HepG2 (cell line): ENCODE measurements around the gene PAX7. TPM values are rescaled to one million over a fixed set of nuclear protein-coding genes. Genes with fewer than 3 reads are reported as not detected.

Source experiments
- ATAC-seq: fragments of 200-7000 bp; cut with Tn5 transposase; 3 replicates; pipeline ENCODE4 v1.9.1; 2020; ENCODE audit warnings: mild to moderate bottlenecking, moderate library complexity
- BruUV-seq: library from RNA; stranded (reverse); fragments of 400-500 nt; replicated peaks from 2 replicates; lab custom pipeline; 2021; lab: Mats Ljungman, UMichigan
- CTCF ChIA-PET: fragments of 300-600 bp; formaldehyde crosslinking; extraction: SDS; loops from one replicate; lab custom pipeline; 2021; ENCODE audit warnings: low total read pairs, inconsistent platforms, low intra/inter-chr PET ratio; lab: Yijun Ruan, JAX
- POLR2A ChIA-PET: fragments of 350-600 bp; sonication (Branson Sonifier 250); formaldehyde crosslinking; loops from one replicate; lab custom pipeline; 2020; ENCODE audit warnings: antibody characterized with exemption, inconsistent platforms; lab: Yijun Ruan, JAX
- DNase-seq: peaks from one replicate; pipeline ENCODE4 v3.0.0-alpha.2; 2015; ENCODE audit warnings: low spot score
- FAIRE-seq: peaks from 3 replicates; lab custom pipeline; 2011; peaks lifted over from hg19 to GRCh38; lab: Jason Lieb, UNC
- H2AFZ ChIP-seq: one replicate; pipeline ENCODE4 v1.6.1; 2011; ENCODE audit warnings: low read length, inconsistent platforms
- H3K27ac ChIP-seq: fragments of 300-600 bp; 3 replicates; pipeline ENCODE4 v1.8.0; 2011; ENCODE audit warnings: mixed run types, mild to moderate bottlenecking, mixed read lengths, low read length, inconsistent platforms; ENCODE audit not compliant: insufficient read depth; ENCODE audit errors: extremely low read length
- H3K27me3 ChIP-seq, 2 experiments: fragments of 200-600 bp in 1 of 2; 2 replicates in 1 of 2; 3 replicates in 1 of 2; pipeline versions ENCODE4 v1.6.0 to v1.8.0; 2011; ENCODE audit warnings: low read length in 2 of 2, mild to moderate bottlenecking in 2 of 2, moderate library complexity in 2 of 2, inconsistent platforms in 1 of 2; ENCODE audit not compliant: insufficient read depth in 2 of 2, control insufficient read depth in 1 of 2
- H3K36me3 ChIP-seq, 2 experiments: fragments of 200-600 bp in 1 of 2; replicated peaks in 1 of 2; 2 replicates in 1 of 2; 3 replicates in 1 of 2; pipeline versions ENCODE4 v1.5.1 to v1.8.0; 2011; ENCODE audit warnings: low read length in 2 of 2, inconsistent platforms in 1 of 2; ENCODE audit not compliant: insufficient read depth in 2 of 2, control insufficient read depth in 1 of 2
- H3K4me1 ChIP-seq: 2 replicates; pipeline ENCODE4 v1.5.1; 2012; ENCODE audit warnings: low read length, inconsistent platforms; ENCODE audit not compliant: insufficient read depth
- H3K4me2 ChIP-seq: 2 replicates; pipeline ENCODE4 v1.6.0; 2011; ENCODE audit warnings: low read depth, low read length, inconsistent platforms
- H3K4me3 ChIP-seq, 3 experiments: fragments of 200-600 bp in 1 of 3; sonication (generic), shearing (Covaris generic) in 1 of 3; replicated peaks in 1 of 3; 2 replicates each; pipeline ENCODE4 v1.5.1; 2011 to 2016; ENCODE audit warnings: low read length in 3 of 3, inconsistent platforms in 2 of 3, low read depth in 2 of 3, mild to moderate bottlenecking in 2 of 3, control low read depth in 1 of 3, mixed read lengths in 1 of 3; ENCODE audit not compliant: insufficient read depth in 1 of 3
- H3K79me2 ChIP-seq: one replicate; pipeline ENCODE4 v1.6.1; 2011; ENCODE audit warnings: low read length, inconsistent platforms; ENCODE audit not compliant: insufficient read depth
- H3K9ac ChIP-seq: 2 replicates; pipeline ENCODE4 v1.6.0; 2011; ENCODE audit warnings: mild to moderate bottlenecking, low read depth, low read length, inconsistent platforms; ENCODE audit not compliant: insufficient read depth
- H3K9me3 ChIP-seq: 2 replicates; pipeline ENCODE4 v1.5.1; 2012; ENCODE audit warnings: mild to moderate bottlenecking, low read length
- H4K20me1 ChIP-seq: 2 replicates; pipeline ENCODE4 v1.6.0; 2011; ENCODE audit warnings: inconsistent platforms, mild to moderate bottlenecking, low read length, moderate library complexity; ENCODE audit not compliant: insufficient read depth
- HOMEZ ChIP-seq: IDR thresholded peaks from 2 replicates; pipeline ENCODE4 v1.6.1; 2016; ENCODE audit warnings: low read depth
- MATR3 ChIP-seq: sonication (generic); formaldehyde crosslinking; IDR thresholded peaks from 2 replicates; pipeline ENCODE4 v1.4.0; 2020; ENCODE audit warnings: missing genetic modification reagents
- MTA1 ChIP-seq: sonication (generic); formaldehyde crosslinking; IDR thresholded peaks from 2 replicates; pipeline ENCODE4 v1.4.0; 2020; ENCODE audit warnings: missing genetic modification reagents, mild to moderate bottlenecking, borderline replicate concordance
- PHF20 ChIP-seq: sonication (generic); formaldehyde crosslinking; IDR thresholded peaks from 2 replicates; pipeline ENCODE4 v1.5.0; 2020; ENCODE audit warnings: mild to moderate bottlenecking, missing genetic modification reagents
- PHF8 ChIP-seq: sonication (generic); formaldehyde crosslinking; IDR thresholded peaks from 2 replicates; pipeline ENCODE4 v1.5.0; 2020; ENCODE audit warnings: missing genetic modification reagents
- RBM39 ChIP-seq: fragments of 200-400 bp; formaldehyde crosslinking; IDR thresholded peaks from one replicate; pipeline ENCODE4 v1.6.1; 2018; ENCODE audit warnings: antibody characterized with exemption, mild to moderate bottlenecking, low read depth, low read length; ENCODE audit not compliant: poor library complexity, severe bottlenecking
- SKIL ChIP-seq: sonication (generic); formaldehyde crosslinking; IDR thresholded peaks from 2 replicates; pipeline ENCODE4 v1.8.0; 2022; ENCODE audit warnings: missing genetic modification reagents, mild to moderate bottlenecking, moderate library complexity, borderline replicate concordance
- ZBTB10 ChIP-seq: sonication (generic); formaldehyde crosslinking; IDR thresholded peaks from 2 replicates; pipeline ENCODE4 v1.4.0; 2020; ENCODE audit warnings: missing genetic modification reagents, borderline replicate concordance
- ZBTB25 ChIP-seq: IDR thresholded peaks from 2 replicates; pipeline ENCODE4 v1.6.1; 2018; ENCODE audit warnings: missing genetic modification reagents
- ZFP36L2 ChIP-seq: sonication (generic); formaldehyde crosslinking; IDR thresholded peaks from 2 replicates; pipeline ENCODE4 v1.4.0; 2020; ENCODE audit warnings: missing genetic modification reagents
- ZGPAT ChIP-seq: IDR thresholded peaks from 2 replicates; pipeline ENCODE4 v1.6.1; 2016; ENCODE audit warnings: mild to moderate bottlenecking
- ZIK1 ChIP-seq: sonication (generic); formaldehyde crosslinking; IDR thresholded peaks from 2 replicates; pipeline ENCODE4 v1.5.0; 2020; ENCODE audit warnings: mild to moderate bottlenecking, low read depth, missing genetic modification reagents, borderline replicate concordance
- ZNF24 ChIP-seq: fragments of 450-650 bp; IDR thresholded peaks from 2 replicates; pipeline ENCODE4 v1.6.1; 2017; ENCODE audit warnings: antibody characterized with exemption, mild to moderate bottlenecking
- ZNF432 ChIP-seq: sonication (generic); formaldehyde crosslinking; IDR thresholded peaks from 2 replicates; pipeline ENCODE4 v1.5.0; 2020; ENCODE audit warnings: missing genetic modification reagents, mild to moderate bottlenecking, borderline replicate concordance
- ZNF720 ChIP-seq: sonication (generic); formaldehyde crosslinking; IDR thresholded peaks from 2 replicates; pipeline ENCODE4 v1.4.0; 2020; ENCODE audit warnings: missing genetic modification reagents
- ZNF775 ChIP-seq: sonication (generic); formaldehyde crosslinking; IDR thresholded peaks from 2 replicates; pipeline ENCODE4 v1.4.0; 2020; ENCODE audit warnings: missing genetic modification reagents, mild to moderate bottlenecking, moderate library complexity, borderline replicate concordance
- ZNF891 ChIP-seq: sonication (generic); formaldehyde crosslinking; IDR thresholded peaks from 2 replicates; pipeline ENCODE4 v1.5.0; 2020; ENCODE audit warnings: mild to moderate bottlenecking, missing genetic modification reagents
- WGBS: methylation state at CpG from one replicate; pipeline ENCODE4 v1.1.6; 2017; ENCODE audit warnings: low lambda C conversion rate; 5-methylcytosine and 5-hydroxymethylcytosine counted together
- in situ Hi-C: cut with HindIII; loops from 2 replicates; pipeline ENCODE4 v1.10.0; 2017; ENCODE audit warnings: low pct_unique_long_range_greater_than_20kb; ENCODE audit not compliant: extremely low pct_ligation_motif_present
- intact Hi-C: fragments of 100-400 bp; cut with micrococcal nuclease; formaldehyde crosslinking; loops from one replicate; pipeline ENCODE4 v1.10.0; 2022; ENCODE audit not compliant: unreplicated experiment
- polyA plus RNA-seq, 8 experiments: library from polyadenylated mRNA; depleted of rRNA in 3 of 8; stranded (reverse) in 7 of 8; unstranded in 1 of 8; fragments of >200 nt; fragmentation: Illumina TruSeq in 4 of 8; extraction: Trizol in 4 of 8; gene quantifications; 2 replicates each; pipeline versions ENCODE4 v1.2.1 to v1.2.3, GENCODE V29; 2011 to 2016; ENCODE audit warnings: low read depth in 4 of 8, missing spikeins in 1 of 8, mixed read lengths in 1 of 8; ENCODE audit not compliant: insufficient read depth in 1 of 8
- total RNA-seq, 5 experiments: library from RNA; depleted of rRNA; stranded (reverse); fragments of >200 nt; fragmentation: Illumina TruSeq; extraction: Trizol; gene quantifications; 2 replicates each; pipeline ENCODE4 v1.2.3, GENCODE V29; 2016; ENCODE audit warnings: low read depth in 1 of 5

PAX7 gene
- total and polyA plus RNA-seq, 2 of the 13 experiments (the other 11 are each of a cell fraction or from before 2014, with no cell fraction given) = not detected

- H3K36me3 ChIP-seq = no peaks in the 10 kb centered on the region
- H3K4me3 ChIP-seq = no peak overlapping the region
- no peaks in the 10 kb centered on the region for H3K9me3 ChIP-seq
- no peaks in the 10 kb centered on the region for H3K79me2 ChIP-seq
- ATAC-seq (no peak), DNase-seq (no peak), FAIRE-seq (no peak)
- no peak overlapping the region for H2AFZ ChIP-seq
- ChIA-PET POLR2A (no interaction called here), CTCF (no interaction called here)
- H3K27me3 ChIP-seq = peaks cover 0 to 6% of the 10 kb centered on the region in 2 experiments; a peak in 1 of 5 replicates
- no TSS peak for BruUV-seq
- no peak overlapping the region for H3K4me2 ChIP-seq
- H3K4me1 ChIP-seq = no peaks in the 10 kb centered on the region
- intact Hi-C loops = no loop called here
- no peak overlapping the region for H3K9ac ChIP-seq
- H3K27ac ChIP-seq = no peak overlapping the region
- in situ Hi-C loops = no loop called here
- no peaks in the 10 kb centered on the region for H4K20me1 ChIP-seq
- WGBS = 2% methylated on average over 5 of the region's 5 CpGs
- TF ChIP-seq ZNF432 (CRISPR knock-in tag) (no peak), ZNF775 (CRISPR knock-in tag) (no peak), PHF8 (CRISPR knock-in tag) (no peak), ZNF24 (no peak), MATR3 (no peak), ZNF720 (CRISPR knock-in tag) (no peak), ZIK1 (CRISPR knock-in tag) (no peak), MTA1 (CRISPR knock-in tag) (no peak), ZGPAT (CRISPR knock-in tag) (no peak), RBM39 (no peak), ZBTB25 (no peak), ZFP36L2 (CRISPR knock-in tag) (no peak), PHF20 (CRISPR knock-in tag) (no peak), SKIL (CRISPR knock-in tag) (no peak), HOMEZ (CRISPR knock-in tag) (no peak), ZBTB10 (CRISPR knock-in tag) (no peak), ZNF891 (no peak)
Measured at GRCh38 chr1:18747671-18748070, 117.0 kb downstream of the PAX7 start.
